SU-DHL-6 (cell line): Measurements from ENCODE around the gene GDI2.

ENCODE experiments used
- CTCF ChIP-seq: fragments of 200-600 bp; sonication (generic); IDR thresholded peaks from one replicate; pipeline ENCODE4 v1.5.1; 2017; ENCODE audit warnings: antibody characterized with exemption, mild to moderate bottlenecking, low read length, moderate library complexity; ENCODE audit not compliant: insufficient read depth, poor library complexity, severe bottlenecking
- EZH2phosphoT487 ChIP-seq: fragments of 200-600 bp; sonication (generic), shearing (Covaris generic); conservative IDR thresholded peaks from 2 replicates; pipeline ENCODE4 v1.6.1; 2018; ENCODE audit warnings: mild to moderate bottlenecking, antibody characterized with exemption, low read length, moderate library complexity, mixed read lengths

DNA sequence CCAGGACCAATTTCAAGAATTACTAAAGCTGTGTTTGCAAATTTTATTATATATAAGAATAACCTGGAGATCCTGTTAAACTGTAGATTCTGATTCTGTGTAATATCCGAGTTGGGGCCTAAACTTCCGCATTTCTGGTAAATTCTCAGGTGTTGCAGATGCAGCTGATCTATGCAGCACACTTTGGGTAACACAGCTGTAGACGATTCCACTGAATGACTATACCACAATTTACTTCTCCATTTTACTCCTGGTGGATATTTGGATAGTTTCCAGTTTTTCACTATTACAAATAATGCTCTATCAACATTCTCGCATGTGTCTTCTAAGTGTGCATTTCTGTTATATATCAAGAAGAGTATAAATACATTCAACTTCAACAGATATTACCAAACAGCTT lies 7.5 kb downstream of the GDI2 start:
- TF ChIP-seq CTCF = no peak
- no peak for TF ChIP-seq EZH2phosphoT487
